Vagina (tissue), 2 donors: ENCODE data around the gene MAPK1IP1L. TPM values are rescaled to one million over a fixed set of nuclear protein-coding genes. Genes with fewer than 3 reads are reported as not detected.

Source experiments
- DNase-seq, 2 donors: peaks; one replicate each; pipeline ENCODE4 v3.0.0-alpha.2; 2017; ENCODE audit errors: extremely low spot score in 2 of 2
- H3K27ac ChIP-seq: fragments of 200-600 bp; sonication (generic); one replicate; pipeline ENCODE4 v1.5.1; 2019
- H3K27me3 ChIP-seq: fragments of 200-600 bp; sonication (generic); one replicate; pipeline ENCODE4 v1.5.1; 2019
- H3K36me3 ChIP-seq, 2 donors: fragments of 200-600 bp; sonication (generic); one replicate each; pipeline ENCODE4 v1.5.1; 2017 to 2019
- H3K4me1 ChIP-seq: fragments of 200-600 bp; sonication (generic); one replicate; pipeline ENCODE4 v1.5.1; 2019
- H3K4me3 ChIP-seq, 2 donors: fragments of 200-600 bp; sonication (generic); 1 replicate in 1 of 2; 2 replicates in 1 of 2; pipeline ENCODE4 v1.5.1; 2016 to 2019
- H3K9me3 ChIP-seq: fragments of 200-600 bp; sonication (generic); one replicate; pipeline ENCODE4 v1.5.1; 2019
- CTCF ChIP-seq, 3 experiments: fragments of 450-650 bp in 2 of 3; fragments of 200-600 bp in 1 of 3; sonication (generic) in 1 of 3; IDR thresholded peaks; one replicate each; pipeline ENCODE4 v1.5.1; 2017 to 2019; ENCODE audit warnings: antibody characterized with exemption in 3 of 3, mild to moderate bottlenecking in 2 of 3, moderate library complexity in 2 of 3
- POLR2A ChIP-seq, 2 donors: fragments of 450-650 bp; IDR thresholded peaks; one replicate each; pipeline ENCODE4 v1.6.1; 2017; ENCODE audit warnings: antibody characterized with exemption in 2 of 2, mild to moderate bottlenecking in 2 of 2, moderate library complexity in 2 of 2
- POLR2AphosphoS5 ChIP-seq, 2 donors: sonication (generic); formaldehyde crosslinking; IDR thresholded peaks; one replicate each; pipeline ENCODE4 v1.9.0; 2017; ENCODE audit warnings: antibody characterized with exemption in 2 of 2, mild to moderate bottlenecking in 2 of 2, low read depth in 1 of 2; ENCODE audit not compliant: insufficient read depth in 1 of 2
- intact Hi-C: fragments of 100-400 bp; cut with DNase I; formaldehyde crosslinking; loops from one replicate; pipeline ENCODE4 v1.15.1; 2023
- total RNA-seq: library from RNA; depleted of rRNA; stranded (reverse); fragments of >200 nt; gene quantifications from one replicate; pipeline ENCODE4 v1.2.3, GENCODE V29; 2016

MAPK1IP1L gene
- total RNA-seq, 1 donor from 2014 or later = 39.3 TPM

DNA sequence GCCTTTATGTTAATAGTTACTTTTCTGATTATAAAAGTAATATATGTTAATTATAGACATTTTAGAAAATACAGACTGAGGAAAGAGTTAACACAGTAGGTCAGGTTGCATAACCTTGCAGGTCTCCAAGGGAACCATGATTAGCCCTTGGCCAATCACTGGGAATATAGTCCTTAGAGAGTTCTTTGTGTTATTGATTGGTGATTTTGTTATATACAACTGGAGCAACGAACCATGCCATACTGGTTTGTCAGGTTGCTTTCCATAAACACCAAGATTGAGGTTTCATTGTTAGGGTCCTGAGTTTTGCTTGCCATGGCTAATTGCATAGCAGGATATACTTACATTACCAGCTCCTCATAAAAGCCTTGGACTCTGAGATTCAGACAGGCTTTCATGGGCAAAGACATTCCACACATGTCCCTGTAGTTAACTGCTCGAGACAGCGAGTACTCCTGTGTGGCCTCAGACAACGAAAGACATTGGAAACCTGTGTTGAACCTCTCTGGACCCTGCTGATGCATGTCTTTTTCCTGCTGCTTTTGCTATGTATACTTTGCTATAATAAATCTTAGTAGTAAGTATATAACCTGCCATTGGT is 33.7 kb downstream of the MAPK1IP1L start:
- intact Hi-C loops = loop anchor here (5.0 kb wide), 1 partner anchor 77 kb away; no protein-coding TSS in a partner anchor

GRCh38 chr14:55086938-55087337 is 35.5 kb downstream of the MAPK1IP1L start:
- Histone ChIP-seq H3K27ac (no peak overlapping the region), H3K9me3 (no peaks in the 10 kb centered on the region), H3K36me3 (no peaks in the 10 kb centered on the region), H3K4me3 (no peak overlapping the region), H3K27me3 (no peaks in the 10 kb centered on the region), H3K4me1 (peaks cover 7% of the 10 kb centered on the region)
- no peak for TF ChIP-seq POLR2A (IDR thresholded peaks at IDR 0.05)
- no peak for TF ChIP-seq CTCF (IDR thresholded peaks at IDR 0.05)
- no peak for TF ChIP-seq POLR2AphosphoS5 (IDR thresholded peaks at IDR 0.05; ENCODE audit: insufficient read depth in 1 of 2, low read depth in 1 of 2)
- intact Hi-C loops = loop anchor here (5.0 kb wide), 1 partner anchor 75 kb away; no protein-coding TSS in a partner anchor
- no peak for DNase-seq

More for the DNA sequence above, 33.7 kb downstream of the MAPK1IP1L start:
- H3K27me3 ChIP-seq = no peaks in the 10 kb centered on the region
- no peak for DNase-seq
- H3K4me3 ChIP-seq = no peak overlapping the region
- no peak for TF ChIP-seq POLR2A (IDR thresholded peaks at IDR 0.05)
- no peaks in the 10 kb centered on the region for H3K9me3 ChIP-seq
- H3K27ac ChIP-seq = no peak overlapping the region
- no peaks in the 10 kb centered on the region for H3K4me1 ChIP-seq
- H3K36me3 ChIP-seq = no peaks in the 10 kb centered on the region

DNA sequence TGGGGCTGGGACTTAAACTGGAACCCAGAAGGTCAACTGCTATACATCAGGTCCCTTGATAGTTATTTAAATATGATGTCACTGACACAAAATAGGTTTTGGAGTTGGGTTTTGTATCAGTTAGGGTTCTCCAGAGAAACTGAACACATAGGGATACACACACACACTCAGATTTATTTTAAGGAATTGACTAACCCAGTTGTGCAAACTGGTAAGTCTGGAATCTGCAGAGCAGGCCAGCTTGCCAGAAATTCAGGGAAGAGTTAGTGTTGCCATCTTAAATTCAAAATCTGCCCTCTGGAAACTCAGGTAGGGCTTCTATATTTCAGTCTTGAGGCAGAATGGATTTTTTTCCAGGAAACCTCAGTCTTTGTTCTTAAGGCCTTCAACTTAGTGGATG is 36.9 kb downstream of the MAPK1IP1L start:
- Histone ChIP-seq H3K9me3 (no peaks in the 10 kb centered on the region), H3K4me1 (peaks cover 11% of the 10 kb centered on the region), H3K27ac (no peak overlapping the region), H3K4me3 (no peak overlapping the region), H3K36me3 (no peaks in the 10 kb centered on the region), H3K27me3 (no peaks in the 10 kb centered on the region)
- no peak for TF ChIP-seq POLR2A (IDR thresholded peaks at IDR 0.05)
- TF ChIP-seq POLR2AphosphoS5 (IDR thresholded peaks at IDR 0.05; ENCODE audit: insufficient read depth in 1 of 2, low read depth in 1 of 2) = no peak
- TF ChIP-seq CTCF (IDR thresholded peaks at IDR 0.05) = no peak
- intact Hi-C loops = loop anchor here (5.0 kb wide), 1 partner anchor 74 kb away; no protein-coding TSS in a partner anchor
- no peak for DNase-seq

GRCh38 chr14:55092341-55092740 is 40.9 kb downstream of the MAPK1IP1L start:
- peak overlapping the region; percentile 5 for H3K27ac ChIP-seq
- no peaks in the 10 kb centered on the region for H3K9me3 ChIP-seq
- no peaks in the 10 kb centered on the region for H3K36me3 ChIP-seq
- no peak for TF ChIP-seq POLR2AphosphoS5 (IDR thresholded peaks at IDR 0.05; ENCODE audit: insufficient read depth in 1 of 2, low read depth in 1 of 2)
- TF ChIP-seq POLR2A (IDR thresholded peaks at IDR 0.05) = no peak
- no peak for TF ChIP-seq CTCF (IDR thresholded peaks at IDR 0.05)
- H3K27me3 ChIP-seq = no peaks in the 10 kb centered on the region
- peaks cover 18% of the 10 kb centered on the region for H3K4me1 ChIP-seq
- intact Hi-C loops = no loop called here
- no peak for DNase-seq
- H3K4me3 ChIP-seq = no peak overlapping the region

DNA sequence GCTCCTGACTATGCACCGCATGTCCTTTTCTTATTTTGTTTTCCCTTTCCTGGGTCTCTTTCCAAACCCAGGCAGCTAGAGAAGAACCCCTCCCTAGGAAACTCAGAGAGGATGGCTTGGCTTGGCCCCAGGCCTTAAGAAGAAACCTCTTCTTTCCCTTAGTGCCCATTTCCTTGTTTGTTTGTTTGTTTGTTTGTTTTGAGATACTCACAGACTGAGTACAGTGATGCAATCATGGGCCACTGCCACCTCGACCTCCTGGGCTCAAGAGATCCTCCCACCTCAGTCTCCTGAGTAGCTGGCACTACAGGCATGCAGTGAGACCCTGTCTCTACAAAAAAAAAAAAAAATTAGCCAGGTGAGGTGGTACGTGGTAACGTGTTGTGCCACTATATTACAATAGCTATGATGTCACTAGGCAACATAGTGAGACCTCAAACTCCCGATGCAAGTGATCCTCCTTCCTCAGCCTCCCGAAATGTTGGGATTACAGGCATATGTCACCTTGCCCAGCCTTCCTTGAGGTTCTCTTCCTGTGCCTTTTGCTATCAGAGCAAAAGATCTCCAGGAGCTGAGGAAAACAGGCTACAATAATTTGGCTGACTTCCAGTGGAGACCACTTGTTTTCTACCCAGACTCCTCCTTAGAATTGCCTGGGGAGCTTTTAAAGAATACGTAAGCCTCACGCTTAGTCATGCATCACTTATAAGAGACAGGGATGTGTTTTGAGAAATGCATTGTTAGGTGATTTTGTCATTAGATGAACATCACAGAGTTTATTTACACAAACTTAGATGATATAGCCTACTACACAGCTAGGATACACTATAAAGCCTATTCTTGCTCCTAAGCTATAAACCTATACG is 43.1 kb downstream of the MAPK1IP1L start:
- Histone ChIP-seq H3K4me1 (peaks cover 37% of the 10 kb centered on the region), H3K27me3 (no peaks in the 10 kb centered on the region), H3K4me3 (no peak overlapping the region), H3K9me3 (no peaks in the 10 kb centered on the region), H3K36me3 (no peaks in the 10 kb centered on the region), H3K27ac (peak overlapping the region; percentile 18)
- intact Hi-C loops = no loop called here
- TF ChIP-seq POLR2A (IDR thresholded peaks at IDR 0.05) (no peak), POLR2AphosphoS5 (IDR thresholded peaks at IDR 0.05; ENCODE audit: insufficient read depth in 1 of 2, low read depth in 1 of 2) (no peak), CTCF (IDR thresholded peaks at IDR 0.05) (no peak)
- no peak for DNase-seq
